HEK293 (cell line): ENCODE results near the gene ADAD1.

Experiments
- CTCF ChIA-PET: fragments of 350-600 bp; formaldehyde crosslinking; extraction: SDS; loops from one replicate; lab custom pipeline; 2021; ENCODE audit warnings: antibody characterized with exemption; lab: Yijun Ruan, JAX
- POLR2A ChIA-PET: fragments of 300-600 bp; formaldehyde crosslinking; extraction: SDS; loops from one replicate; lab custom pipeline; 2020; ENCODE audit warnings: antibody characterized with exemption, inconsistent platforms; lab: Yijun Ruan, JAX
- H3K27ac ChIP-seq: fragments of 200-500 bp; sonication (Bioruptor generic); 2 replicates; pipeline ENCODE4 v1.5.1; 2014; ENCODE audit warnings: low read depth, low read length, control low read depth, inconsistent platforms; ENCODE audit errors: extremely low read depth
- H3K36me3 ChIP-seq, 2 experiments: fragments of 200-500 bp in 1 of 2; sonication (Bioruptor generic) in 1 of 2; 1 replicate in 1 of 2; 2 replicates in 1 of 2; pipeline ENCODE4 v1.5.1; 2014 to 2017; ENCODE audit warnings: inconsistent platforms in 2 of 2, low read length in 2 of 2; ENCODE audit not compliant: control insufficient read depth in 2 of 2, insufficient read depth in 1 of 2
- H3K4me1 ChIP-seq: fragments of 200-500 bp; sonication (Bioruptor generic); 2 replicates; pipeline ENCODE4 v1.5.1; 2014; ENCODE audit warnings: mild to moderate bottlenecking, low read length, inconsistent platforms; ENCODE audit not compliant: control insufficient read depth, insufficient read depth
- H3K4me3 ChIP-seq: 2 replicates; pipeline ENCODE4 v1.5.1; 2011; ENCODE audit warnings: low read depth, mild to moderate bottlenecking, control low read depth, low read length, moderate library complexity
- H3K9me3 ChIP-seq: fragments of 200-500 bp; sonication (Bioruptor generic); 2 replicates; pipeline ENCODE4 v1.5.1; 2014; ENCODE audit warnings: low read depth, low read length, inconsistent platforms; ENCODE audit not compliant: control insufficient read depth, insufficient read depth
- ELK4 ChIP-seq: IDR thresholded peaks from 2 replicates; pipeline ENCODE4 v1.6.1; 2011; ENCODE audit warnings: mild to moderate bottlenecking, low read depth, low read length, borderline replicate concordance
- GFI1B ChIP-seq: fragments of 450-650 bp; formaldehyde crosslinking; IDR thresholded peaks from 2 replicates; pipeline ENCODE4 v1.5.1; 2016; ENCODE audit warnings: missing biosample characterization, missing genetic modification characterization
- GLIS1 ChIP-seq: fragments of 450-650 bp; formaldehyde crosslinking; IDR thresholded peaks from 2 replicates; pipeline ENCODE4 v1.5.1; 2016; ENCODE audit warnings: missing biosample characterization, missing genetic modification characterization
- PATZ1 ChIP-seq: fragments of 450-650 bp; formaldehyde crosslinking; IDR thresholded peaks from 2 replicates; pipeline ENCODE4 v1.5.1; 2016; ENCODE audit warnings: missing biosample characterization, missing genetic modification characterization
- PBX3 ChIP-seq: sonication (generic); formaldehyde crosslinking; IDR thresholded peaks from 2 replicates; pipeline ENCODE4 v1.8.1; 2022; ENCODE audit warnings: mild to moderate bottlenecking, moderate library complexity, missing genetic modification reagents
- SETDB1 ChIP-seq: IDR thresholded peaks from one replicate; pipeline ENCODE4 v1.6.1; 2017; ENCODE audit warnings: mild to moderate bottlenecking, low read length, moderate library complexity, mixed read lengths; ENCODE audit not compliant: insufficient read length
- TRIM28 ChIP-seq: IDR thresholded peaks from 2 replicates; pipeline ENCODE4 v1.6.1; 2011; ENCODE audit warnings: low read length, control low read depth, borderline replicate concordance
- WT1 ChIP-seq: fragments of 450-650 bp; formaldehyde crosslinking; IDR thresholded peaks from 2 replicates; pipeline ENCODE4 v1.5.1; 2016; ENCODE audit warnings: missing biosample characterization, missing genetic modification characterization
- YY1 ChIP-seq: fragments of 450-650 bp; formaldehyde crosslinking; IDR thresholded peaks from 2 replicates; pipeline ENCODE4 v1.5.1; 2018; ENCODE audit warnings: missing biosample characterization, missing genetic modification characterization
- ZBTB44 ChIP-seq: fragments of 450-650 bp; IDR thresholded peaks from 2 replicates; pipeline ENCODE4 v1.5.1; 2018; ENCODE audit warnings: missing biosample characterization, mild to moderate bottlenecking, missing genetic modification characterization
- ZNF10 ChIP-seq: fragments of 450-650 bp; formaldehyde crosslinking; IDR thresholded peaks from 2 replicates; pipeline ENCODE4 v1.5.1; 2017; ENCODE audit warnings: missing biosample characterization, missing genetic modification characterization
- ZNF112 ChIP-seq: fragments of 450-650 bp; formaldehyde crosslinking; IDR thresholded peaks from 2 replicates; pipeline ENCODE4 v1.5.0; 2017; ENCODE audit warnings: missing biosample characterization, missing genetic modification characterization
- ZNF133 ChIP-seq: fragments of 450-650 bp; formaldehyde crosslinking; IDR thresholded peaks from 2 replicates; pipeline ENCODE4 v1.5.1; 2016; ENCODE audit warnings: missing biosample characterization, missing genetic modification characterization
- ZNF146 ChIP-seq: fragments of 450-650 bp; formaldehyde crosslinking; IDR thresholded peaks from 2 replicates; pipeline ENCODE4 v1.5.1; 2016; ENCODE audit warnings: missing biosample characterization, missing genetic modification characterization
- ZNF184 ChIP-seq: fragments of 450-650 bp; IDR thresholded peaks from 2 replicates; pipeline ENCODE4 v1.5.1; 2018; ENCODE audit warnings: missing biosample characterization, mild to moderate bottlenecking, missing genetic modification characterization
- ZNF248 ChIP-seq: fragments of 450-650 bp; formaldehyde crosslinking; IDR thresholded peaks from 2 replicates; pipeline ENCODE4 v1.5.1; 2017; ENCODE audit warnings: missing biosample characterization, missing genetic modification characterization
- ZNF311 ChIP-seq: fragments of 450-650 bp; formaldehyde crosslinking; IDR thresholded peaks from 2 replicates; pipeline ENCODE4 v1.5.1; 2017; ENCODE audit warnings: missing biosample characterization, missing genetic modification characterization, borderline replicate concordance
- ZNF335 ChIP-seq: fragments of 450-650 bp; formaldehyde crosslinking; conservative IDR thresholded peaks from 2 replicates; pipeline ENCODE4 v1.5.1; 2016; ENCODE audit warnings: missing biosample characterization, missing genetic modification characterization
- ZNF37A ChIP-seq: fragments of 450-650 bp; IDR thresholded peaks from 2 replicates; pipeline ENCODE4 v1.5.1; 2018; ENCODE audit warnings: missing biosample characterization, missing genetic modification characterization
- ZNF670 ChIP-seq: fragments of 450-650 bp; formaldehyde crosslinking; IDR thresholded peaks from 2 replicates; pipeline ENCODE4 v1.5.1; 2016; ENCODE audit warnings: missing biosample characterization, missing genetic modification characterization, low read depth
- ZNF747 ChIP-seq: fragments of 450-650 bp; formaldehyde crosslinking; IDR thresholded peaks from 2 replicates; pipeline ENCODE4 v1.5.1; 2016; ENCODE audit warnings: missing biosample characterization, missing genetic modification characterization
- ZNF777 ChIP-seq: fragments of 450-650 bp; formaldehyde crosslinking; IDR thresholded peaks from 2 replicates; pipeline ENCODE4 v1.5.1; 2017; ENCODE audit warnings: missing biosample characterization, missing genetic modification characterization, borderline replicate concordance
- ZNF791 ChIP-seq: fragments of 450-650 bp; formaldehyde crosslinking; IDR thresholded peaks from 2 replicates; pipeline ENCODE4 v1.5.1; 2016; ENCODE audit warnings: missing biosample characterization, missing genetic modification characterization
- ZNF830 ChIP-seq: fragments of 450-650 bp; IDR thresholded peaks from 2 replicates; pipeline ENCODE4 v1.5.0; 2018; ENCODE audit warnings: missing biosample characterization, missing genetic modification characterization, low read depth, mild to moderate bottlenecking, moderate library complexity
- TF ChIP-seq, protein P1 (sequence below): fragments of 450-650 bp; formaldehyde crosslinking; IDR thresholded peaks from 2 replicates; pipeline ENCODE4 v1.5.1; 2016; ENCODE audit warnings: missing biosample characterization, missing genetic modification characterization, low read depth
- TF ChIP-seq, protein P2 (sequence below): fragments of 450-650 bp; formaldehyde crosslinking; IDR thresholded peaks from 2 replicates; pipeline ENCODE4 v1.5.1; 2017; ENCODE audit warnings: missing biosample characterization, missing genetic modification characterization

Gene ADAD1

GRCh38 chr4:122383341-122383740, 4.5 kb downstream of the ADAD1 start:
- POLR2A ChIA-PET = no interaction called here
- H3K36me3 ChIP-seq = no peaks in the 10 kb centered on the region
- CTCF ChIA-PET = no interaction called here
- H3K9me3 ChIP-seq = no peaks in the 10 kb centered on the region
- no peak overlapping the region for H3K4me3 ChIP-seq
- no peaks in the 10 kb centered on the region for H3K4me1 ChIP-seq
- TF ChIP-seq ZBTB44 (no peak), ZNF335 (tag by site-specific recombination) (no peak), ZNF184 (no peak), GLIS1 (tag by site-specific recombination) (no peak), ZNF112 (tag by site-specific recombination) (no peak), GFI1B (tag by site-specific recombination) (no peak), YY1 (tag by site-specific recombination) (no peak), ZNF670 (no peak), ZNF830 (tag by site-specific recombination) (no peak), ELK4 (no peak), PATZ1 (no peak), ZNF133 (tag by site-specific recombination) (no peak), ZNF747 (tag by site-specific recombination) (no peak), ZNF311 (no peak), ZNF777 (tag by site-specific recombination) (no peak)
- TF ChIP-seq, protein P1, sequence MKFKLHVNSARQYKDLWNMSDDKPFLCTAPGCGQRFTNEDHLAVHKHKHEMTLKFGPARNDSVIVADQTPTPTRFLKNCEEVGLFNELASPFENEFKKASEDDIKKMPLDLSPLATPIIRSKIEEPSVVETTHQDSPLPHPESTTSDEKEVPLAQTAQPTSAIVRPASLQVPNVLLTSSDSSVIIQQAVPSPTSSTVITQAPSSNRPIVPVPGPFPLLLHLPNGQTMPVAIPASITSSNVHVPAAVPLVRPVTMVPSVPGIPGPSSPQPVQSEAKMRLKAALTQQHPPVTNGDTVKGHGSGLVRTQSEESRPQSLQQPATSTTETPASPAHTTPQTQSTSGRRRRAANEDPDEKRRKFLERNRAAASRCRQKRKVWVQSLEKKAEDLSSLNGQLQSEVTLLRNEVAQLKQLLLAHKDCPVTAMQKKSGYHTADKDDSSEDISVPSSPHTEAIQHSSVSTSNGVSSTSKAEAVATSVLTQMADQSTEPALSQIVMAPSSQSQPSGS (tag by site-specific recombination) = no peak
- TF ChIP-seq, protein P2, sequence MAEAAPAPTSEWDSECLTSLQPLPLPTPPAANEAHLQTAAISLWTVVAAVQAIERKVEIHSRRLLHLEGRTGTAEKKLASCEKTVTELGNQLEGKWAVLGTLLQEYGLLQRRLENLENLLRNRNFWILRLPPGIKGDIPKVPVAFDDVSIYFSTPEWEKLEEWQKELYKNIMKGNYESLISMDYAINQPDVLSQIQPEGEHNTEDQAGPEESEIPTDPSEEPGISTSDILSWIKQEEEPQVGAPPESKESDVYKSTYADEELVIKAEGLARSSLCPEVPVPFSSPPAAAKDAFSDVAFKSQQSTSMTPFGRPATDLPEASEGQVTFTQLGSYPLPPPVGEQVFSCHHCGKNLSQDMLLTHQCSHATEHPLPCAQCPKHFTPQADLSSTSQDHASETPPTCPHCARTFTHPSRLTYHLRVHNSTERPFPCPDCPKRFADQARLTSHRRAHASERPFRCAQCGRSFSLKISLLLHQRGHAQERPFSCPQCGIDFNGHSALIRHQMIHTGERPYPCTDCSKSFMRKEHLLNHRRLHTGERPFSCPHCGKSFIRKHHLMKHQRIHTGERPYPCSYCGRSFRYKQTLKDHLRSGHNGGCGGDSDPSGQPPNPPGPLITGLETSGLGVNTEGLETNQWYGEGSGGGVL = no peak
- no peak overlapping the region for H3K27ac ChIP-seq

GRCh38 chr4:122384245-122384644, 5.4 kb downstream of the ADAD1 start:
- POLR2A ChIA-PET = no interaction called here
- no peak overlapping the region for H3K4me3 ChIP-seq
- no peaks in the 10 kb centered on the region for H3K4me1 ChIP-seq
- TF ChIP-seq ZNF248 (no peak), ZNF146 (tag by site-specific recombination) (no peak), ZNF791 (no peak), PBX3 (CRISPR knock-in tag) (no peak), ZNF10 (tag by site-specific recombination) (no peak), WT1 (no peak), SETDB1 (no peak), TRIM28 (no peak), ZNF37A (tag by site-specific recombination) (no peak)
- TF ChIP-seq, all 188 proteins: peak for 0
- CTCF ChIA-PET = no interaction called here
- H3K27ac ChIP-seq = no peak overlapping the region
- no peaks in the 10 kb centered on the region for H3K9me3 ChIP-seq
- H3K36me3 ChIP-seq = no peaks in the 10 kb centered on the region
